ENCODE data around the gene FXYD7. TPM values are rescaled to one million over a fixed set of nuclear protein-coding genes. Genes with fewer than 3 reads are reported as not detected.

FXYD7 gene
- polyA plus RNA-seq, 1 donor (not counting 4 experiments of a cell fraction or from before 2014, with no cell fraction given): not detected

DNA sequence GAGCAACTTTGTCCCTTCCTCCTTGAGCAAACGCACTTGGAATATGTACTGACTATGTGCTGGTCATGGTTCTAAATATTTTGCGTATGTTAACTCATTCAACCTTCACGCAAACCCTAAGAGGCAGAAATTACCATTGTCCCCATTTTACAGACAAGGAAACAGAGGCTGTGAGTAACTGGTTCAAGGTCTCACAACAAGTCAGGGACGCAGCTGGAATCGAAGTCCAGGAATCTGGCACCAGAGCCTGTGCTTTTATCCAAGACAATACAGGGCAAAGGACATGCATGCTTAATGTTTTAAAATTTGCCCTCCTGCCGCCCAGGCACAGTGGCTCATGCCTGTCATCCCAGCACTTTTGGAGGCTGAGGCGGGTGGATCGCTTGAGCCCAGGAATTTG, 16.6 kb downstream of the FXYD7 start:
- DNase-seq (ENCODE audit: low read depth, low spot score): no peak
- Histone ChIP-seq H3K27ac (ENCODE audit: control insufficient read depth, insufficient read depth, low read length) (no peak overlapping the region), H3K27me3 (ENCODE audit: control insufficient read depth, extremely low read depth, insufficient read depth, low read length) (no peaks in the 10 kb centered on the region), H3K9me1 (ENCODE audit: control insufficient read depth, extremely low read depth, insufficient read depth, low read length) (no peaks in the 10 kb centered on the region), H3K4me2 (ENCODE audit: control insufficient read depth, extremely low read depth, insufficient read depth, low read depth, low read length) (no peak overlapping the region), H3K36me3 (ENCODE audit: control insufficient read depth in 2 of 2, extremely low read depth in 1 of 2, insufficient read depth in 2 of 2, low read length in 2 of 2) (peaks cover 35 to 70% of the 10 kb centered on the region in 2 experiments), H2AFZ (ENCODE audit: control insufficient read depth, low read length) (no peak overlapping the region), H4K20me1 (ENCODE audit: control insufficient read depth, extremely low read depth, insufficient read depth, low read length) (no peaks in the 10 kb centered on the region), H3K79me2 (ENCODE audit: control insufficient read depth, insufficient read depth, low read length) (peaks cover 39% of the 10 kb centered on the region), H3K4me1 (ENCODE audit: control insufficient read depth, extremely low read depth, insufficient read depth, low read length) (peaks cover 28% of the 10 kb centered on the region), H3K4me3 (ENCODE audit: control insufficient read depth in 2 of 3, extremely low read depth in 1 of 3, insufficient read depth in 2 of 3, low read depth in 1 of 3, low read length in 3 of 3) (no peak overlapping the region), H3K9me3 (ENCODE audit: control insufficient read depth, low read depth, low read length) (peaks cover 16% of the 10 kb centered on the region), H3K9ac (ENCODE audit: control insufficient read depth, extremely low read depth, insufficient read depth, low read length) (no peak overlapping the region)
- dilution Hi-C loops (cut with MboI; ENCODE audit: extremely low pct_ligation_motif_present, low sequenced_read_pairs): no loop called here
- FAIRE-seq: no peak
- TF ChIP-seq, protein P1, sequence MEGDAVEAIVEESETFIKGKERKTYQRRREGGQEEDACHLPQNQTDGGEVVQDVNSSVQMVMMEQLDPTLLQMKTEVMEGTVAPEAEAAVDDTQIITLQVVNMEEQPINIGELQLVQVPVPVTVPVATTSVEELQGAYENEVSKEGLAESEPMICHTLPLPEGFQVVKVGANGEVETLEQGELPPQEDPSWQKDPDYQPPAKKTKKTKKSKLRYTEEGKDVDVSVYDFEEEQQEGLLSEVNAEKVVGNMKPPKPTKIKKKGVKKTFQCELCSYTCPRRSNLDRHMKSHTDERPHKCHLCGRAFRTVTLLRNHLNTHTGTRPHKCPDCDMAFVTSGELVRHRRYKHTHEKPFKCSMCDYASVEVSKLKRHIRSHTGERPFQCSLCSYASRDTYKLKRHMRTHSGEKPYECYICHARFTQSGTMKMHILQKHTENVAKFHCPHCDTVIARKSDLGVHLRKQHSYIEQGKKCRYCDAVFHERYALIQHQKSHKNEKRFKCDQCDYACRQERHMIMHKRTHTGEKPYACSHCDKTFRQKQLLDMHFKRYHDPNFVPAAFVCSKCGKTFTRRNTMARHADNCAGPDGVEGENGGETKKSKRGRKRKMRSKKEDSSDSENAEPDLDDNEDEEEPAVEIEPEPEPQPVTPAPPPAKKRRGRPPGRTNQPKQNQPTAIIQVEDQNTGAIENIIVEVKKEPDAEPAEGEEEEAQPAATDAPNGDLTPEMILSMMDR (optimal IDR thresholded peaks at IDR 0.05 in 1 of 3, IDR thresholded peaks at IDR 0.05 in 1 of 3, conservative IDR thresholded peaks at IDR 0.05 in 1 of 3; ENCODE audit: extremely low read depth in 1 of 3, insufficient read depth in 2 of 3, low read length in 3 of 3): no peak
- TF ChIP-seq EZH2 (IDR thresholded peaks at IDR 0.05; ENCODE audit: low read length): no peak

DNA sequence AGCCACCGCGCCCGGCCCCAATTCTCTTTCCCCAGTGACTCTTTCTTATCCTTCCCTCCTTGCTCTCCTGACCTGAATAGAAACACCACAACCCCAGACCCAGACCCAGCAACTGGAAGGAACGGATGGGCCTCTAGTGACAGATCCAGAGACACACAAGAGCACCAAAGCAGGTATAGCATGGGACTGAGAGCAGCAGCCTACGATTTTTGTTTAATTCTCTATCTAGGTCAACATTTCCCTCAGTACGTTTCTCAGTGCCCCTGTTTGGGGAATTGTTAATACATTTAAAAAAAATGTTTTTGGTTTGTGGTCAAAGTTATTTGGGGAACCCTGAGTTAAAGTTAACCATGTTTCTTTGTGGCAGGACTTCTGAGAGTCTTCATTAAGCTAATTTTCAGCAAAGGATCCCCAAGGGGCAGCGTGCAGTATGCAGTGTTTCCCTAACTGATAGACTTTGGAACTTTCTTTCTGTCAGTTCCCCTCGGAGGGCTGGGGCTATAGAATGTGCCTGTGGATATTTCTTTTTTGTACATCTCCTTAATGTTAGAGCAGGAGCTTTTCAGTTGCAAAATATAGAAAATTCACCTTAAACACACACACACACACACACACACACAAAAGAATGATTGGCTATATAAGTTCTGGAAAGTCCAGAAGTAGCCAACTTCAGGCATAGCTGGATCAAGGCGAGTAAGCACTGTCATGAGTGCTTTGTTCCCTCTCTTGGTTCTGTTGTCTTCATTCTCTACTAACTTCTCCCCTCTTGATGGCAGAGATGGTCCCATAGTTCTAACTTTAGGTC, 17.8 kb downstream of the FXYD7 start:
- Histone ChIP-seq H4K20me1 (ENCODE audit: control insufficient read depth, extremely low read depth, insufficient read depth, low read length) (no peaks in the 10 kb centered on the region), H3K4me2 (ENCODE audit: control insufficient read depth, extremely low read depth, insufficient read depth, low read depth, low read length) (no peak overlapping the region), H3K79me2 (ENCODE audit: control insufficient read depth, insufficient read depth, low read length) (peaks cover 26% of the 10 kb centered on the region), H3K27ac (ENCODE audit: control insufficient read depth, insufficient read depth, low read length) (no peak overlapping the region), H3K9me3 (ENCODE audit: control insufficient read depth, low read depth, low read length) (peaks cover 24% of the 10 kb centered on the region), H3K4me1 (ENCODE audit: control insufficient read depth, extremely low read depth, insufficient read depth, low read length) (peaks cover 24% of the 10 kb centered on the region), H3K27me3 (ENCODE audit: control insufficient read depth, extremely low read depth, insufficient read depth, low read length) (no peaks in the 10 kb centered on the region), H3K9me1 (ENCODE audit: control insufficient read depth, extremely low read depth, insufficient read depth, low read length) (no peaks in the 10 kb centered on the region), H3K9ac (ENCODE audit: control insufficient read depth, extremely low read depth, insufficient read depth, low read length) (no peak overlapping the region), H3K36me3 (ENCODE audit: control insufficient read depth in 2 of 2, extremely low read depth in 1 of 2, insufficient read depth in 2 of 2, low read length in 2 of 2) (peaks cover 38 to 77% of the 10 kb centered on the region in 2 experiments), H3K4me3 (ENCODE audit: control insufficient read depth in 2 of 3, extremely low read depth in 1 of 3, insufficient read depth in 2 of 3, low read depth in 1 of 3, low read length in 3 of 3) (no peak overlapping the region), H2AFZ (ENCODE audit: control insufficient read depth, low read length) (no peak overlapping the region)
- TF ChIP-seq, protein P1 (optimal IDR thresholded peaks at IDR 0.05 in 1 of 3, IDR thresholded peaks at IDR 0.05 in 1 of 3, conservative IDR thresholded peaks at IDR 0.05 in 1 of 3; ENCODE audit: extremely low read depth in 1 of 3, insufficient read depth in 2 of 3, low read length in 3 of 3): no peak
- no peak for TF ChIP-seq EZH2 (IDR thresholded peaks at IDR 0.05; ENCODE audit: low read length)
- dilution Hi-C loops (cut with MboI; ENCODE audit: extremely low pct_ligation_motif_present, low sequenced_read_pairs): no loop called here
- no peak for FAIRE-seq
- DNase-seq (ENCODE audit: low read depth, low spot score): no peak
